Astrocyte of the spinal cord (primary cell): ENCODE results near the gene PADI6.
"Not testable (repeated sequence)": the region's sequence is repeated elsewhere in the genome, so short reads cannot be mapped to it uniquely, and the experiment has no call there.

Experiments
- DNase-seq: peaks from one replicate; pipeline ENCODE4 v3.0.0; 2011; ENCODE audit warnings: low read depth, low spot score
- H3K4me3 ChIP-seq: 2 replicates; pipeline ENCODE4 v1.5.1; 2011; ENCODE audit warnings: low read depth, mild to moderate bottlenecking, low read length, moderate library complexity
- CTCF ChIP-seq: IDR thresholded peaks from 2 replicates; pipeline ENCODE4 v1.5.1; 2012; ENCODE audit warnings: low read depth, mild to moderate bottlenecking, low read length, inconsistent platforms
- in situ Hi-C: cut with HindIII; loops from 2 replicates; pipeline ENCODE4 v1.10.0; 2017; ENCODE audit warnings: low sequenced_read_pairs

Gene PADI6

GRCh38 chr1:17400725-17401341, 28.8 kb downstream of the PADI6 start:
- in situ Hi-C loops = no loop called here
- no peak overlapping the region for H3K4me3 ChIP-seq
- no peak for DNase-seq
- no peak for TF ChIP-seq CTCF

- no peak overlapping the region for H3K4me3 ChIP-seq
- no peak for TF ChIP-seq CTCF
- in situ Hi-C loops = no loop called here
- DNase-seq = no peak
Observed at GRCh38 chr1:17401841-17402240, 29.8 kb downstream of the PADI6 start.

- DNase-seq = no peak
- in situ Hi-C loops = no loop called here
- H3K4me3 ChIP-seq = no peak overlapping the region
- no peak for TF ChIP-seq CTCF
Observed at GRCh38 chr1:17403081-17403480, 31.1 kb downstream of the PADI6 start.

- no peak for TF ChIP-seq CTCF
- in situ Hi-C loops = no loop called here
- DNase-seq = no peak
- H3K4me3 ChIP-seq = no peak overlapping the region
Observed at GRCh38 chr1:17404034-17404684, 32.2 kb downstream of the PADI6 start.

GRCh38 chr1:17404820-17405219, 32.8 kb downstream of the PADI6 start:
- H3K4me3 ChIP-seq = no peak overlapping the region
- in situ Hi-C loops = no loop called here
- no peak for DNase-seq
- TF ChIP-seq CTCF = no peak

- DNase-seq = peak; percentile 55
- H3K4me3 ChIP-seq = no peak overlapping the region
- TF ChIP-seq CTCF = peak; percentile 87
- in situ Hi-C loops = no loop called here
Observed at GRCh38 chr1:17405898-17406759, 34.1 kb downstream of the PADI6 start.

- in situ Hi-C loops, DNase-seq, H3K4me3 ChIP-seq: not testable (repeated sequence)
Observed at GRCh38 chr1:17406760-17407475, 34.9 kb downstream of the PADI6 start.

- in situ Hi-C loops, H3K4me3 ChIP-seq: not testable (repeated sequence)
- DNase-seq = peak; percentile 8
Observed at GRCh38 chr1:17407786-17408514, 36.0 kb downstream of the PADI6 start.
